Esophagus squamous epithelium (tissue), 4 donors: ENCODE data around the gene PTPN1.

ENCODE experiments used
- CTCF ChIP-seq, 6 experiments: fragments of 450-650 bp in 4 of 6; fragments of 200-600 bp in 2 of 6; sonication (generic) in 2 of 6; IDR thresholded peaks; one replicate each; pipeline ENCODE4 v1.5.1; 2016 to 2019; ENCODE audit warnings: antibody characterized with exemption in 6 of 6, mild to moderate bottlenecking in 4 of 6, moderate library complexity in 4 of 6
- POLR2A ChIP-seq, 4 donors: fragments of 450-650 bp; IDR thresholded peaks; one replicate each; pipeline ENCODE4 v1.6.1; 2017; ENCODE audit warnings: antibody characterized with exemption in 4 of 4, mild to moderate bottlenecking in 4 of 4, moderate library complexity in 3 of 4

- TF ChIP-seq POLR2A (IDR thresholded peaks at IDR 0.05) (no peak), CTCF (IDR thresholded peaks at IDR 0.05) (no peak)
Measured at GRCh38 chr20:50585214-50585613, 75.0 kb downstream of the PTPN1 start.
